ENCODE measurements around the gene LIX1.

Gene LIX1

GRCh38 chr5:97072696-97073095 is 69.7 kb downstream of the LIX1 start:
- no peaks in the 10 kb centered on the region for H4K20me1 ChIP-seq (ENCODE audit: control insufficient read depth, insufficient read depth, low read depth, low read length)

GRCh38 chr5:97071993-97072392 is 70.4 kb downstream of the LIX1 start:
- Histone ChIP-seq H3F3A (ENCODE audit: control insufficient read depth, insufficient read depth) (no peaks in the 10 kb centered on the region), H3K4me1 (ENCODE audit: control insufficient read depth, low read length) (no peaks in the 10 kb centered on the region), H3K27me3 (ENCODE audit: control insufficient read depth, low read length) (no peaks in the 10 kb centered on the region), H3K79me2 (ENCODE audit: control insufficient read depth, low read length) (no peaks in the 10 kb centered on the region), H3K36me3 (ENCODE audit: control insufficient read depth, low read length) (no peaks in the 10 kb centered on the region), H3K4me2 (ENCODE audit: low read length) (no peak overlapping the region), H3K9me3 (ENCODE audit: control insufficient read depth, insufficient read depth, low read length) (no peaks in the 10 kb centered on the region), H4K20me1 (ENCODE audit: control insufficient read depth, insufficient read depth, low read depth, low read length) (no peaks in the 10 kb centered on the region), H3K27ac (ENCODE audit: low read depth, low read length) (no peak overlapping the region), H3K4me3 (ENCODE audit: low read length) (no peak overlapping the region), H3K9me2 (replicated peaks; ENCODE audit: control insufficient read depth, low read length) (no peaks in the 10 kb centered on the region)
- TF ChIP-seq EZH2phosphoT487 (IDR thresholded peaks at IDR 0.05; ENCODE audit: borderline replicate concordance, low read length): no peak
- TF ChIP-seq, protein P1, sequence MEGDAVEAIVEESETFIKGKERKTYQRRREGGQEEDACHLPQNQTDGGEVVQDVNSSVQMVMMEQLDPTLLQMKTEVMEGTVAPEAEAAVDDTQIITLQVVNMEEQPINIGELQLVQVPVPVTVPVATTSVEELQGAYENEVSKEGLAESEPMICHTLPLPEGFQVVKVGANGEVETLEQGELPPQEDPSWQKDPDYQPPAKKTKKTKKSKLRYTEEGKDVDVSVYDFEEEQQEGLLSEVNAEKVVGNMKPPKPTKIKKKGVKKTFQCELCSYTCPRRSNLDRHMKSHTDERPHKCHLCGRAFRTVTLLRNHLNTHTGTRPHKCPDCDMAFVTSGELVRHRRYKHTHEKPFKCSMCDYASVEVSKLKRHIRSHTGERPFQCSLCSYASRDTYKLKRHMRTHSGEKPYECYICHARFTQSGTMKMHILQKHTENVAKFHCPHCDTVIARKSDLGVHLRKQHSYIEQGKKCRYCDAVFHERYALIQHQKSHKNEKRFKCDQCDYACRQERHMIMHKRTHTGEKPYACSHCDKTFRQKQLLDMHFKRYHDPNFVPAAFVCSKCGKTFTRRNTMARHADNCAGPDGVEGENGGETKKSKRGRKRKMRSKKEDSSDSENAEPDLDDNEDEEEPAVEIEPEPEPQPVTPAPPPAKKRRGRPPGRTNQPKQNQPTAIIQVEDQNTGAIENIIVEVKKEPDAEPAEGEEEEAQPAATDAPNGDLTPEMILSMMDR (IDR thresholded peaks at IDR 0.05; ENCODE audit: low read depth, low read length, poor library complexity, severe bottlenecking): no peak

More at GRCh38 chr5:97072696-97073095, 69.7 kb downstream of the LIX1 start:
- Histone ChIP-seq H3K79me2 (ENCODE audit: control insufficient read depth, low read length) (no peaks in the 10 kb centered on the region), H3K4me1 (ENCODE audit: control insufficient read depth, low read length) (no peaks in the 10 kb centered on the region), H3K27ac (ENCODE audit: low read depth, low read length) (no peak overlapping the region), H3K27me3 (ENCODE audit: control insufficient read depth, low read length) (no peaks in the 10 kb centered on the region), H3F3A (ENCODE audit: control insufficient read depth, insufficient read depth) (no peaks in the 10 kb centered on the region), H3K36me3 (ENCODE audit: control insufficient read depth, low read length) (no peaks in the 10 kb centered on the region), H3K9me3 (ENCODE audit: control insufficient read depth, insufficient read depth, low read length) (no peaks in the 10 kb centered on the region), H3K4me2 (ENCODE audit: low read length) (no peak overlapping the region), H3K4me3 (ENCODE audit: low read length) (no peak overlapping the region), H3K9me2 (replicated peaks; ENCODE audit: control insufficient read depth, low read length) (no peaks in the 10 kb centered on the region)
- TF ChIP-seq, protein P1 (IDR thresholded peaks at IDR 0.05; ENCODE audit: low read depth, low read length, poor library complexity, severe bottlenecking): no peak
- TF ChIP-seq EZH2phosphoT487 (IDR thresholded peaks at IDR 0.05; ENCODE audit: borderline replicate concordance, low read length): no peak

DNA sequence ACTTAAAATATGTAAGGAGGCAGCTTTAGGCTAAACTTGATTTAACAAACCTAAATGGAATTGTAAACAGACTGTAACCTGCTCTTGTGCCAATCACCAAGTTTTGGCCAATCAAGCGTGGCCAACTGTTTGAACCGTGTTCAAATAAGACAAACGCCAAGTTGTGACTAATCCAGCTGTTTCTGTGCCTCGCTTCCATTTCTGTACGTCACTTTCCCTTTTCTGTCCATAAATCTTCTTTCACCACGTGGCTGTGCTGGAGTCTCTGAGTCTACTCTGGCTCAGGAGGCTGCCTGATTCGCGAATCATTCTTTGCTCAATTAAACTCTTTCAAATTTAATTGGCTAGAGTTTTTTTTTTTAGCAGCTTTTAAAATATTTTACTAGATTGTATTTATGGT is 71.3 kb downstream of the LIX1 start:
- H3K79me2 ChIP-seq (ENCODE audit: control insufficient read depth, low read length): no peaks in the 10 kb centered on the region

More for the DNA sequence above, 71.3 kb downstream of the LIX1 start:
- Histone ChIP-seq H3K36me3 (ENCODE audit: control insufficient read depth, low read length) (no peaks in the 10 kb centered on the region), H3F3A (ENCODE audit: control insufficient read depth, insufficient read depth) (no peaks in the 10 kb centered on the region), H3K4me2 (ENCODE audit: low read length) (no peak overlapping the region), H3K27me3 (ENCODE audit: control insufficient read depth, low read length) (no peaks in the 10 kb centered on the region), H3K9me3 (ENCODE audit: control insufficient read depth, insufficient read depth, low read length) (no peaks in the 10 kb centered on the region), H3K27ac (ENCODE audit: low read depth, low read length) (no peak overlapping the region), H3K4me3 (ENCODE audit: low read length) (no peak overlapping the region), H4K20me1 (ENCODE audit: control insufficient read depth, insufficient read depth, low read depth, low read length) (no peaks in the 10 kb centered on the region), H3K4me1 (ENCODE audit: control insufficient read depth, low read length) (no peaks in the 10 kb centered on the region), H3K9me2 (replicated peaks; ENCODE audit: control insufficient read depth, low read length) (no peaks in the 10 kb centered on the region)
- no peak for TF ChIP-seq EZH2phosphoT487 (IDR thresholded peaks at IDR 0.05; ENCODE audit: borderline replicate concordance, low read length)
- TF ChIP-seq, protein P1 (IDR thresholded peaks at IDR 0.05; ENCODE audit: low read depth, low read length, poor library complexity, severe bottlenecking): no peak
